Measurements from ENCODE around the gene TIMM23B. TPM values are rescaled to one million over a fixed set of nuclear protein-coding genes. Genes with fewer than 3 reads are reported as not detected.
A peak's percentile ranks its signal among the peaks of the same experiment; 100 is the strongest.
"Not testable (repeated sequence)": the region's sequence is repeated elsewhere in the genome, so short reads cannot be mapped to it uniquely, and the experiment has no call there.

TIMM23B gene
- total RNA-seq, 4 donors from 2014 or later = 17.2 to 33.4 (median 19.0) TPM

GRCh38 chr10:49931959-49932728 lies 9.7 kb upstream of the TIMM23B start:
- H3K27me3 ChIP-seq; intact Hi-C loops (cut with DNase I; ENCODE audit: low total_unique reads); ATAC-seq; H3K27ac ChIP-seq; DNase-seq; H3K36me3 ChIP-seq; H3K4me3 ChIP-seq; H3K9me3 ChIP-seq; in situ Hi-C loops (cut with MboI; ENCODE audit: low sequenced_read_pairs in 4 of 4); H3K4me1 ChIP-seq: not testable (repeated sequence)

- H3K27me3 ChIP-seq; in situ Hi-C loops (cut with MboI; ENCODE audit: low sequenced_read_pairs in 4 of 4); DNase-seq; H3K9me3 ChIP-seq; H3K36me3 ChIP-seq: not testable (repeated sequence)
- H3K4me3 ChIP-seq = peak overlapping the region; percentile 84 to 91 (median 88)
- peak overlapping the region; percentile 91 to 93 (median 92) for H3K27ac ChIP-seq
- intact Hi-C loops (cut with DNase I; ENCODE audit: low total_unique reads) = loop anchor here (5.0 kb wide), 1 partner anchor 680 kb away; the partner anchor contains the start of gene SGMS1
- H3K4me1 ChIP-seq = peaks cover 25 to 26% of the 10 kb centered on the region in 2 donors
- peak; percentile 21 to 26 for ATAC-seq
Observed at GRCh38 chr10:49942339-49942705, 469 bp downstream of the TIMM23B start.

- ATAC-seq; DNase-seq; H3K36me3 ChIP-seq; H3K9me3 ChIP-seq; H3K4me3 ChIP-seq; H3K27me3 ChIP-seq; in situ Hi-C loops (cut with MboI; ENCODE audit: low sequenced_read_pairs in 4 of 4): not testable (repeated sequence)
- H3K4me1 ChIP-seq = peaks cover 26 to 28% of the 10 kb centered on the region in 2 donors
- intact Hi-C loops (cut with DNase I; ENCODE audit: low total_unique reads) = loop anchor here (5.0 kb wide), 1 partner anchor 679 kb away; the partner anchor contains the start of gene SGMS1
- peak overlapping the region in 2 of 4 donors; percentile 18 to 38 for H3K27ac ChIP-seq
Observed at GRCh38 chr10:49943607-49944006, 1.8 kb downstream of the TIMM23B start.

- peak; percentile 100 for ATAC-seq
Observed at GRCh38 chr10:49948142-49948541, 6.3 kb downstream of the TIMM23B start.

GRCh38 chr10:49948737-49949136 lies 6.9 kb downstream of the TIMM23B start:
- intact Hi-C loops (cut with DNase I; ENCODE audit: low total_unique reads); in situ Hi-C loops (cut with MboI; ENCODE audit: low sequenced_read_pairs in 4 of 4); H3K4me3 ChIP-seq; DNase-seq; H3K36me3 ChIP-seq; H3K4me1 ChIP-seq; H3K9me3 ChIP-seq; H3K27me3 ChIP-seq: not testable (repeated sequence)
- peak; percentile 49 to 64 for ATAC-seq
- peak overlapping the region; percentile 77 to 90 (median 81) for H3K27ac ChIP-seq

More at GRCh38 chr10:49948142-49948541, 6.3 kb downstream of the TIMM23B start:
- in situ Hi-C loops (cut with MboI; ENCODE audit: low sequenced_read_pairs in 4 of 4); H3K27me3 ChIP-seq; DNase-seq; intact Hi-C loops (cut with DNase I; ENCODE audit: low total_unique reads); H3K9me3 ChIP-seq; H3K36me3 ChIP-seq; H3K4me3 ChIP-seq: not testable (repeated sequence)
- Histone ChIP-seq H3K4me1 (peaks cover 9 to 16% of the 10 kb centered on the region in 2 donors), H3K27ac (peak overlapping the region; percentile 77 to 90 (median 81))

GRCh38 chr10:49952006-49952405 lies 10.2 kb downstream of the TIMM23B start:
- H3K4me3 ChIP-seq; in situ Hi-C loops (cut with MboI; ENCODE audit: low sequenced_read_pairs in 4 of 4); DNase-seq; H3K4me1 ChIP-seq; H3K27me3 ChIP-seq; H3K27ac ChIP-seq; ATAC-seq; H3K9me3 ChIP-seq; intact Hi-C loops (cut with DNase I; ENCODE audit: low total_unique reads): not testable (repeated sequence)
- peaks cover 0 to 25% of the 10 kb centered on the region in 2 donors for H3K36me3 ChIP-seq

GRCh38 chr10:49953122-49953521 lies 11.3 kb downstream of the TIMM23B start:
- H3K36me3 ChIP-seq = peaks cover 0 to 22% of the 10 kb centered on the region in 2 donors
- DNase-seq; H3K9me3 ChIP-seq; H3K27me3 ChIP-seq; H3K4me1 ChIP-seq; intact Hi-C loops (cut with DNase I; ENCODE audit: low total_unique reads); H3K27ac ChIP-seq; ATAC-seq; H3K4me3 ChIP-seq; in situ Hi-C loops (cut with MboI; ENCODE audit: low sequenced_read_pairs in 4 of 4): not testable (repeated sequence)

GRCh38 chr10:49970331-49970857 lies 28.5 kb downstream of the TIMM23B start:
- DNase-seq = not testable (repeated sequence)

GRCh38 chr10:49971466-49971865 lies 29.6 kb downstream of the TIMM23B start:
- H3K4me1 ChIP-seq; H3K36me3 ChIP-seq; H3K9me3 ChIP-seq; H3K27ac ChIP-seq; intact Hi-C loops (cut with DNase I; ENCODE audit: low total_unique reads); in situ Hi-C loops (cut with MboI; ENCODE audit: low sequenced_read_pairs in 4 of 4); DNase-seq; H3K4me3 ChIP-seq; ATAC-seq; H3K27me3 ChIP-seq: not testable (repeated sequence)

More at GRCh38 chr10:49970331-49970857, 28.5 kb downstream of the TIMM23B start:
- ATAC-seq; H3K27me3 ChIP-seq; H3K27ac ChIP-seq; H3K36me3 ChIP-seq; H3K9me3 ChIP-seq; H3K4me1 ChIP-seq; intact Hi-C loops (cut with DNase I; ENCODE audit: low total_unique reads); in situ Hi-C loops (cut with MboI; ENCODE audit: low sequenced_read_pairs in 4 of 4); H3K4me3 ChIP-seq: not testable (repeated sequence)

GRCh38 chr10:49972094-49972493 lies 30.2 kb downstream of the TIMM23B start:
- in situ Hi-C loops (cut with MboI; ENCODE audit: low sequenced_read_pairs in 4 of 4); intact Hi-C loops (cut with DNase I; ENCODE audit: low total_unique reads): not testable (repeated sequence)
- peak in 1 of 2 donors; percentile 61 for ATAC-seq

GRCh38 chr10:49977756-49978155 lies 35.9 kb downstream of the TIMM23B start:
- H3K4me3 ChIP-seq; H3K9me3 ChIP-seq; H3K4me1 ChIP-seq; H3K27me3 ChIP-seq; DNase-seq; H3K36me3 ChIP-seq; ATAC-seq; in situ Hi-C loops (cut with MboI; ENCODE audit: low sequenced_read_pairs in 4 of 4); intact Hi-C loops (cut with DNase I; ENCODE audit: low total_unique reads); H3K27ac ChIP-seq: not testable (repeated sequence)

More at GRCh38 chr10:49972094-49972493, 30.2 kb downstream of the TIMM23B start:
- not testable (repeated sequence) for H3K27ac ChIP-seq, H3K36me3 ChIP-seq, H3K4me3 ChIP-seq, H3K27me3 ChIP-seq, H3K9me3 ChIP-seq, H3K4me1 ChIP-seq, DNase-seq

GRCh38 chr10:49987207-49987606 lies 45.4 kb downstream of the TIMM23B start:
- DNase-seq; in situ Hi-C loops (cut with MboI; ENCODE audit: low sequenced_read_pairs in 4 of 4); intact Hi-C loops (cut with DNase I; ENCODE audit: low total_unique reads): not testable (repeated sequence)

More at GRCh38 chr10:49987207-49987606, 45.4 kb downstream of the TIMM23B start:
- H3K27me3 ChIP-seq, H3K9me3 ChIP-seq, ATAC-seq, H3K27ac ChIP-seq, H3K4me1 ChIP-seq, H3K4me3 ChIP-seq, H3K36me3 ChIP-seq: not testable (repeated sequence)
